ENCODE results near the gene POC1A. TPM values are rescaled to one million over a fixed set of nuclear protein-coding genes. Genes with fewer than 3 reads are reported as not detected.

POC1A gene
- total RNA-seq, 1 donor from 2014 or later, result 3.7 TPM

DNA sequence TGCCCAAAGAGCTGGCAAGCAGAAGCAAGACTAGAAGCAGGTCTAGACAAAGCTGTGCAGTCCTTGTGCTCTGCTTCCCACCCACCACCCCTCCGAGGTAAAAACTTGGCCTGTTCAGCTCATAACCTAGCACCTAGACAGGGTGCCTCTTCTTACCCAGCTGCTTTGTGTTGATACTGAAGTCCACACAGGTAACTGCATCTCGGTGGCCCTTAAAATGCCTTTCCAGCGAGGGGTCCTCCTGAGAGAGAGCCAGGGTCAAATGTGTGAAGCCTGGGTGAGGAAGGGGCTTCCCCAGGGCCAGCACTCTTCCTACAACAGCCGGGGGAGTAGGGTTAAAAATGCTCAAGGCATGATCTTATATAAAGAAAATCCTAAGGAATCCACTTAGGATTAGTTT is 3.4 kb downstream of the POC1A start:
- Histone ChIP-seq H3K4me1 (ENCODE audit: insufficient read depth, low read length) (peaks cover 13% of the 10 kb centered on the region), H3K9ac (ENCODE audit: low read length) (no peak overlapping the region), H2AFZ (ENCODE audit: low read depth, low read length) (no peak overlapping the region), H4K20me1 (ENCODE audit: insufficient read depth, low read length) (no peaks in the 10 kb centered on the region), H3K36me3 (ENCODE audit: insufficient read depth, low read length) (no peaks in the 10 kb centered on the region), H3K27ac (ENCODE audit: low read depth, low read length) (no peak overlapping the region), H3K79me2 (ENCODE audit: insufficient read depth, low read length) (peaks cover 19% of the 10 kb centered on the region), H3K9me3 (ENCODE audit: insufficient read depth, low read depth, low read length) (no peaks in the 10 kb centered on the region), H3K4me3 (ENCODE audit: insufficient read depth, low read depth, low read length) (no peak overlapping the region), H3K27me3 (ENCODE audit: insufficient read depth, low read length) (no peaks in the 10 kb centered on the region), H3K4me2 (ENCODE audit: low read length) (no peak overlapping the region)
- TF ChIP-seq, protein P1, sequence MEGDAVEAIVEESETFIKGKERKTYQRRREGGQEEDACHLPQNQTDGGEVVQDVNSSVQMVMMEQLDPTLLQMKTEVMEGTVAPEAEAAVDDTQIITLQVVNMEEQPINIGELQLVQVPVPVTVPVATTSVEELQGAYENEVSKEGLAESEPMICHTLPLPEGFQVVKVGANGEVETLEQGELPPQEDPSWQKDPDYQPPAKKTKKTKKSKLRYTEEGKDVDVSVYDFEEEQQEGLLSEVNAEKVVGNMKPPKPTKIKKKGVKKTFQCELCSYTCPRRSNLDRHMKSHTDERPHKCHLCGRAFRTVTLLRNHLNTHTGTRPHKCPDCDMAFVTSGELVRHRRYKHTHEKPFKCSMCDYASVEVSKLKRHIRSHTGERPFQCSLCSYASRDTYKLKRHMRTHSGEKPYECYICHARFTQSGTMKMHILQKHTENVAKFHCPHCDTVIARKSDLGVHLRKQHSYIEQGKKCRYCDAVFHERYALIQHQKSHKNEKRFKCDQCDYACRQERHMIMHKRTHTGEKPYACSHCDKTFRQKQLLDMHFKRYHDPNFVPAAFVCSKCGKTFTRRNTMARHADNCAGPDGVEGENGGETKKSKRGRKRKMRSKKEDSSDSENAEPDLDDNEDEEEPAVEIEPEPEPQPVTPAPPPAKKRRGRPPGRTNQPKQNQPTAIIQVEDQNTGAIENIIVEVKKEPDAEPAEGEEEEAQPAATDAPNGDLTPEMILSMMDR (IDR thresholded peaks at IDR 0.05; ENCODE audit: insufficient read depth, low read depth, low read length), result no peak
- no peak for TF ChIP-seq EZH2 (IDR thresholded peaks at IDR 0.05; ENCODE audit: insufficient read depth, low read length)
- no peak overlapping the region for H3K27ac Mint-ChIP-seq (ENCODE audit: unreplicated experiment)
- FAIRE-seq (no peak), DNase-seq (ENCODE audit: low read depth) (no peak)
- no peaks in the 10 kb centered on the region for H3K9me3 Mint-ChIP-seq (ENCODE audit: unreplicated experiment)
- H3K4me1 Mint-ChIP-seq (ENCODE audit: low read depth, unreplicated experiment), result no peaks in the 10 kb centered on the region
- H3K4me3 Mint-ChIP-seq (ENCODE audit: unreplicated experiment), result no peak overlapping the region
- H3K27me3 Mint-ChIP-seq (ENCODE audit: low read depth, unreplicated experiment), result no peaks in the 10 kb centered on the region
- H3K36me3 Mint-ChIP-seq (ENCODE audit: low read depth, unreplicated experiment), result no peaks in the 10 kb centered on the region

DNA sequence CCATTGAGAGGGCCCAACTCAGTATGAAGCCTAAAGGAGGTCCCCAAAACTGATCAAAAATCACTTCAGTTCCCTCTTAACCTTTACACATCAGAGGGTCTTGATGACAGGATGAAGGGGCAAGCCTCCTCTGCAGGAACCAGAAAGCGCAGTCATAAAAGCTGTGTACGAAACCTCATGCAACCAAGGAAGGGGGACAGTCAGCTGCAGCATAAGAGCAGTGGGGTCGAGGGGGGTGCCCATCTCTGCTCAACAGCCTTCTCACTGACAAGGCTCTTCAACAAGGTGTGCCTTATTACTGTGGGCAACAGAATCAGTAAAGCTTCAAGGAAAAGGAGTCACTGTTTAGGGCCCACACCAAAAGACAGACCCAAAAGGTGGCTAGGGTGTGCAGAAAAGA is 3.9 kb downstream of the POC1A start:
- no peaks in the 10 kb centered on the region for H3K27me3 Mint-ChIP-seq (ENCODE audit: low read depth, unreplicated experiment)
- TF ChIP-seq EZH2 (IDR thresholded peaks at IDR 0.05; ENCODE audit: insufficient read depth, low read length), result no peak
- TF ChIP-seq, protein P1 (IDR thresholded peaks at IDR 0.05; ENCODE audit: insufficient read depth, low read depth, low read length), result no peak
- Histone ChIP-seq H3K4me2 (ENCODE audit: low read length) (no peak overlapping the region), H2AFZ (ENCODE audit: low read depth, low read length) (no peak overlapping the region), H3K79me2 (ENCODE audit: insufficient read depth, low read length) (peaks cover 19% of the 10 kb centered on the region), H3K27me3 (ENCODE audit: insufficient read depth, low read length) (no peaks in the 10 kb centered on the region), H3K36me3 (ENCODE audit: insufficient read depth, low read length) (no peaks in the 10 kb centered on the region), H3K27ac (ENCODE audit: low read depth, low read length) (no peak overlapping the region), H3K4me1 (ENCODE audit: insufficient read depth, low read length) (peaks cover 13% of the 10 kb centered on the region), H3K4me3 (ENCODE audit: insufficient read depth, low read depth, low read length) (no peak overlapping the region), H3K9me3 (ENCODE audit: insufficient read depth, low read depth, low read length) (no peaks in the 10 kb centered on the region), H3K9ac (ENCODE audit: low read length) (no peak overlapping the region), H4K20me1 (ENCODE audit: insufficient read depth, low read length) (no peaks in the 10 kb centered on the region)
- no peak for FAIRE-seq
- H3K36me3 Mint-ChIP-seq (ENCODE audit: low read depth, unreplicated experiment), result no peaks in the 10 kb centered on the region
- no peaks in the 10 kb centered on the region for H3K9me3 Mint-ChIP-seq (ENCODE audit: unreplicated experiment)
- no peaks in the 10 kb centered on the region for H3K4me1 Mint-ChIP-seq (ENCODE audit: low read depth, unreplicated experiment)
- H3K27ac Mint-ChIP-seq (ENCODE audit: unreplicated experiment), result no peak overlapping the region
- no peak for DNase-seq (ENCODE audit: low read depth)
- no peak overlapping the region for H3K4me3 Mint-ChIP-seq (ENCODE audit: unreplicated experiment)

DNA sequence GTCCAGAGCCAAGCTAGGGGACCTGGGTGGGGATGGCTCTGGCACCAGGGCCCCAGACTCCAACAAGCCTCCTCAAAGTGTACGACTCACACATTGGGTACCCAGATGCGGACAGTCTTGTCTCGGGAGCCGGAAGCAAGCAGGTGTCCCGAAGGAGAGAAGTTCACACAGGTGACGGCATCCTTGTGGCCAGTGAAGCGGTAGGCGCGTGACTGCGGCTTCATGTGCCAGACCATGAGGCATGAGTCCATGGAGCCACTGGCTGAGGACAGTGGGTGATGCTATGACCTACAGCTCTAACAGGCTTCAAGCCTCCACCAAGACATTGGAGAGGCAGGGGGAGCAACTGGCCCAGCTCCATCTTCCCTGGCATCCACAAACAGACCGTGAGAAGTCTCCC is 4.5 kb downstream of the POC1A start:
- peaks cover 9% of the 10 kb centered on the region for H3K4me1 ChIP-seq (ENCODE audit: insufficient read depth, low read length)
- no peaks in the 10 kb centered on the region for H3K4me1 Mint-ChIP-seq (ENCODE audit: low read depth, unreplicated experiment)
- FAIRE-seq, result no peak

More for the DNA sequence above, 4.5 kb downstream of the POC1A start:
- Histone ChIP-seq H3K79me2 (ENCODE audit: insufficient read depth, low read length) (peaks cover 19% of the 10 kb centered on the region), H4K20me1 (ENCODE audit: insufficient read depth, low read length) (no peaks in the 10 kb centered on the region), H3K27me3 (ENCODE audit: insufficient read depth, low read length) (no peaks in the 10 kb centered on the region), H3K36me3 (ENCODE audit: insufficient read depth, low read length) (no peaks in the 10 kb centered on the region), H3K27ac (ENCODE audit: low read depth, low read length) (no peak overlapping the region), H3K9me3 (ENCODE audit: insufficient read depth, low read depth, low read length) (no peaks in the 10 kb centered on the region), H3K9ac (ENCODE audit: low read length) (no peak overlapping the region), H2AFZ (ENCODE audit: low read depth, low read length) (no peak overlapping the region), H3K4me3 (ENCODE audit: insufficient read depth, low read depth, low read length) (no peak overlapping the region), H3K4me2 (ENCODE audit: low read length) (no peak overlapping the region)
- DNase-seq (ENCODE audit: low read depth), result no peak
- H3K27ac Mint-ChIP-seq (ENCODE audit: unreplicated experiment), result no peak overlapping the region
- H3K27me3 Mint-ChIP-seq (ENCODE audit: low read depth, unreplicated experiment), result no peaks in the 10 kb centered on the region
- H3K9me3 Mint-ChIP-seq (ENCODE audit: unreplicated experiment), result no peaks in the 10 kb centered on the region
- TF ChIP-seq, protein P1 (IDR thresholded peaks at IDR 0.05; ENCODE audit: insufficient read depth, low read depth, low read length), result no peak
- no peak for TF ChIP-seq EZH2 (IDR thresholded peaks at IDR 0.05; ENCODE audit: insufficient read depth, low read length)
- H3K4me3 Mint-ChIP-seq (ENCODE audit: unreplicated experiment), result no peak overlapping the region
- no peaks in the 10 kb centered on the region for H3K36me3 Mint-ChIP-seq (ENCODE audit: low read depth, unreplicated experiment)
